MCF 10A (cell line): ENCODE data around the gene SLC5A6. TPM values are rescaled to one million over a fixed set of nuclear protein-coding genes. Genes with fewer than 3 reads are reported as not detected.

Experiments used
- BruUV-seq: library from RNA; stranded (reverse); fragments of 400-500 nt; replicated peaks from 2 replicates; lab custom pipeline; 2021; lab: Mats Ljungman, UMichigan
- CTCF ChIA-PET: fragments of 300-600 bp; sonication (Branson Sonifier 250); formaldehyde crosslinking; extraction: SDS; loops from one replicate; lab custom pipeline; 2021; ENCODE audit warnings: antibody characterized with exemption, inconsistent platforms; lab: Yijun Ruan, JAX
- POLR2A ChIA-PET: fragments of 300-600, 350-650 bp; sonication (Branson Sonifier 250); formaldehyde crosslinking; extraction: SDS; loops from one replicate; lab custom pipeline; 2020; ENCODE audit warnings: antibody characterized with exemption, inconsistent platforms; lab: Yijun Ruan, JAX
- DNase-seq: peaks from one replicate; pipeline ENCODE4 v3.0.0-alpha.2; 2018; ENCODE audit not compliant: unreplicated experiment
- H3K27ac Mint-ChIP-seq: one replicate; pipeline ENCODE4 v1.8.0; 2022; ENCODE audit warnings: mild to moderate bottlenecking, low read depth, mixed read lengths; ENCODE audit not compliant: unreplicated experiment
- H3K27me3 Mint-ChIP-seq: one replicate; pipeline ENCODE4 v1.8.0; 2022; ENCODE audit warnings: mixed read lengths; ENCODE audit not compliant: insufficient read depth, unreplicated experiment
- H3K36me3 Mint-ChIP-seq: one replicate; pipeline ENCODE4 v1.8.0; 2022; ENCODE audit warnings: mild to moderate bottlenecking, moderate library complexity, mixed read lengths; ENCODE audit not compliant: insufficient read depth, unreplicated experiment
- H3K4me1 Mint-ChIP-seq: one replicate; pipeline ENCODE4 v1.8.0; 2022; ENCODE audit warnings: mixed read lengths; ENCODE audit not compliant: insufficient read depth, unreplicated experiment
- H3K4me3 Mint-ChIP-seq: one replicate; pipeline ENCODE4 v1.8.0; 2022; ENCODE audit warnings: mild to moderate bottlenecking, moderate library complexity, mixed read lengths; ENCODE audit not compliant: unreplicated experiment
- H3K9me3 Mint-ChIP-seq: one replicate; pipeline ENCODE4 v1.8.0; 2022; ENCODE audit warnings: mixed read lengths; ENCODE audit not compliant: unreplicated experiment
- intact Hi-C: fragments of 100-400 bp; cut with micrococcal nuclease; formaldehyde crosslinking; loops from 2 replicates; pipeline ENCODE4 v1.14.1; 2022
- total RNA-seq: library from RNA; stranded (reverse); gene quantifications from 2 replicates; pipeline ENCODE4 v1.2.3, GENCODE V29; 2022
- TF ChIP-seq, protein P1 (sequence below): fragments of 200-600 bp; IDR thresholded peaks from one replicate; pipeline ENCODE4 v1.8.0; 2022; ENCODE audit warnings: antibody characterized with exemption, mild to moderate bottlenecking; ENCODE audit not compliant: unreplicated experiment

The SLC5A6 gene
- total RNA-seq, 1 experiment from 2014 or later: 25.9 TPM

DNA sequence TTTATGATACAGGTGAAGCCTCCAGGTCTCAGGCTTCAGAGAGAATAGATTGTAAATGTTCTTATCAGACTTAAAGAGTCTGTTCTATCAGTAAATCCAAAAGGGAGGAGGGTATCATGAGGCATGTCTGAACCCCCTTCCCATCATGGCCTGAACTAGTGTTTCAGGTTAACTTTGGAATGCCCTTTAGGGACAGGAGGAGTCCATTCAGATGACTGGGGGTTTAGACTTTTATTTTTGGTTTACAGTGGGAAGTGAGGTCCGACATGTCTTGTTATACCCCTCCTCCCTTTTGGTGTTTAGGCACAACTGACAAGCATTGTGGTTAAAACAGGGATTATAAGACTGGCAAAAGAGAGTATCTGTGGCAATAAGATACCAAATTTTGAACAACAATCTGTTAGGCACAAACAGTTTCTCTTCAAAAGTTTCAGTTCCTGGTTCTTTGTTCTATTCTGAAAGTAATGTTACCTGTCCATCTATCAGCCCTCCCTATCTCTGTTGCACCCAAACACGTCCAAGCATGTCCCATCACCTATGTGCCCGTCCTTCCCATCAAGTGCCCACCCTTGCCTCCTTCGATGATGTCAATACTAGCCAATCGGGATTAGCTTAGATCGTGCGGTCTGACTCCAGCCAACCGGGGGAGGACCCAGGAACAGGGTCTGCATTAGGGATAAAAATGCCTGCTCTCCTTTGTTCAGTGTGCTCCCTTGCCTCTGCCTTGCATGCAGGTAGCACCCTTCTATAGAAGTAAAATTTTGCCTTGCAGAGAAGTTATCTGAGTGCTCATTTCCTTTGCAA, 46.9 kb downstream of the SLC5A6 start:
- H3K27ac Mint-ChIP-seq: no peak overlapping the region
- POLR2A ChIA-PET: no interaction called here
- H3K4me3 Mint-ChIP-seq: no peak overlapping the region
- no peaks in the 10 kb centered on the region for H3K9me3 Mint-ChIP-seq
- CTCF ChIA-PET: interaction anchor here (1.1 kb wide), 1 partner anchor 129 kb away, joined by 3 read pairs; no protein-coding TSS in a partner anchor
- peaks cover 3% of the 10 kb centered on the region for H3K4me1 Mint-ChIP-seq
- TF ChIP-seq, protein P1, sequence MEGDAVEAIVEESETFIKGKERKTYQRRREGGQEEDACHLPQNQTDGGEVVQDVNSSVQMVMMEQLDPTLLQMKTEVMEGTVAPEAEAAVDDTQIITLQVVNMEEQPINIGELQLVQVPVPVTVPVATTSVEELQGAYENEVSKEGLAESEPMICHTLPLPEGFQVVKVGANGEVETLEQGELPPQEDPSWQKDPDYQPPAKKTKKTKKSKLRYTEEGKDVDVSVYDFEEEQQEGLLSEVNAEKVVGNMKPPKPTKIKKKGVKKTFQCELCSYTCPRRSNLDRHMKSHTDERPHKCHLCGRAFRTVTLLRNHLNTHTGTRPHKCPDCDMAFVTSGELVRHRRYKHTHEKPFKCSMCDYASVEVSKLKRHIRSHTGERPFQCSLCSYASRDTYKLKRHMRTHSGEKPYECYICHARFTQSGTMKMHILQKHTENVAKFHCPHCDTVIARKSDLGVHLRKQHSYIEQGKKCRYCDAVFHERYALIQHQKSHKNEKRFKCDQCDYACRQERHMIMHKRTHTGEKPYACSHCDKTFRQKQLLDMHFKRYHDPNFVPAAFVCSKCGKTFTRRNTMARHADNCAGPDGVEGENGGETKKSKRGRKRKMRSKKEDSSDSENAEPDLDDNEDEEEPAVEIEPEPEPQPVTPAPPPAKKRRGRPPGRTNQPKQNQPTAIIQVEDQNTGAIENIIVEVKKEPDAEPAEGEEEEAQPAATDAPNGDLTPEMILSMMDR: no peak
- no TSS peak for BruUV-seq
- no peaks in the 10 kb centered on the region for H3K36me3 Mint-ChIP-seq
- intact Hi-C loops: no loop called here
- DNase-seq: no peak
- no peaks in the 10 kb centered on the region for H3K27me3 Mint-ChIP-seq

DNA sequence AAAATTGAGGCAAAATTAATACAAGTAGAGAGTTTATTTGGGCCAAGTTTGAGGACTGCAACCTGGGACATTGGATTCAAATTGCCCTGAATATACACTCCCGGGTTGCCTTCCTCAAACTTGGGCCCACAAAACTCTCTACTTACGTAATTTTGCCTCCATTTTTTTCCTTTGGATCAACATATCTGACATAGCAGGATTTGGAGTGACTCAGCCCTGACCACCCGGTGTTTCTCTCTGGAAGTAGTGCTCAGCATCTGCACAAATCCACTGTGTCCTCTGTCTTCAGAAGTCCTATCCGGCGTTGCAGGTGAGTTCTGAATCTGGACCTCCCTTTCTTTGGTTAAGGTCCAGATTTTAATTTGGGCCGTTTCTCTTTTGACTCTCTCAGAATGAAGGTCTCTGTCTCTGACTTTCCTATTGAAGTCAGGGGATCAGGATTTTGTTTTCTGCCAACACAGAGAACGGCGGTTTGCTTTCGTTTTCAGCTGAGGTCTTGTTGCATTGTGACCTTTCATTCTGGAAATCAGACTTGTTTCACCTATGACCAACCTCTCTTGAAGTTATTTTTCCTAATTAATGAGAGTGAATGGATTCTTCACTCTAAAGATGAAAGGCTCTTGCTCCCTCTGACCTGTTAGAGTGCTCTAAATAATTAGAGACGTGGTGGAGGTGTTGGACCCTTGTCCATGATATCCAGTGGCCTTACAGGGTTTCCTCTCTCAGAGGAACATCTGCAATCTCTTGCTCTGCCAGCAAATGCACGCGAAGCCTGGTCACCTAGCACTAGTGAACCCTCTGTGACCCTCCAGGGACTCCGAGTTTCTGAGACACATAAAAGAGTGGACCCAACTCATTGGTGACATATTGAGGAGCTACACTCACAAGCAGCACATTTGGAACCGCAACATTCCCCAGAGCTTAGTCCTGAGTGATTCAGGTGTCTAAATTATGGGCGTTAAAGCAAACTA, 49.6 kb downstream of the SLC5A6 start:
- no TSS peak for BruUV-seq
- no peak for DNase-seq
- Mint-ChIP-seq H3K4me3 (no peak overlapping the region), H3K27ac (no peak overlapping the region), H3K27me3 (no peaks in the 10 kb centered on the region), H3K36me3 (no peaks in the 10 kb centered on the region), H3K9me3 (no peaks in the 10 kb centered on the region), H3K4me1 (peaks cover 3% of the 10 kb centered on the region)
- ChIA-PET POLR2A (no interaction called here), CTCF (interaction anchor here (0.6 to 0.7 kb wide), 3 partner anchors 23 to 418 kb away, joined by 3 to 4 read pairs (median 4); no protein-coding TSS in a partner anchor)
- TF ChIP-seq, protein P1: no peak
- intact Hi-C loops: no loop called here

GRCh38 chr2:27160191-27160590, 51.9 kb downstream of the SLC5A6 start:
- no peaks in the 10 kb centered on the region for H3K36me3 Mint-ChIP-seq
- no peaks in the 10 kb centered on the region for H3K9me3 Mint-ChIP-seq
- no peaks in the 10 kb centered on the region for H3K27me3 Mint-ChIP-seq
- DNase-seq: no peak
- no TSS peak for BruUV-seq
- intact Hi-C loops: no loop called here
- peaks cover 2% of the 10 kb centered on the region for H3K4me1 Mint-ChIP-seq
- TF ChIP-seq, protein P1: no peak
- H3K4me3 Mint-ChIP-seq: no peak overlapping the region
- ChIA-PET POLR2A (no interaction called here), CTCF (interaction anchor here (3.2 kb wide), 1 partner anchor 10 kb away, joined by 14 read pairs; no protein-coding TSS in a partner anchor)
- no peak overlapping the region for H3K27ac Mint-ChIP-seq

DNA sequence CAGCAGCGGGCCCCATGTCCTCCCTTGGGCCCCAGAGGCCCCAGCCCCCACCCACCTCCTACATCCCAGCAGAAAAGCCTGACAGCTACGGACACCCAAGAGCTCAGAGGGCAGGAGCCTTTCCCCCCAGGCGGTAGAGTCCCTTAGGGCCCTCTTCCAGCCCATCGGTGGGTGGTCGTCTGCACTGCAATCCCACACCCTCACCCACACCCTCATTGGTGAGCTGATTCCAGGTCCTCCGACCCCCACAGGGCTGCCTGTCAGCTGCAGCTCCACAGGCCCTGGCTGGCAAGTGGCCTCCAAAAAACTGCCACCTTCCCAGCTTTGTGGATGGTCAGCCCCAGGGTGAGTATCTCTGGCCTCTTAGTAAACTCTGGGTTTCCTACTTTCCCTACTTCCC, 52.8 kb downstream of the SLC5A6 start:
- H3K27me3 Mint-ChIP-seq: no peaks in the 10 kb centered on the region
- no peaks in the 10 kb centered on the region for H3K36me3 Mint-ChIP-seq
- no peak for DNase-seq
- ChIA-PET CTCF (interaction anchor here (3.2 kb wide), 1 partner anchor 11 kb away, joined by 14 read pairs; no protein-coding TSS in a partner anchor), POLR2A (no interaction called here)
- H3K4me1 Mint-ChIP-seq: no peaks in the 10 kb centered on the region
- intact Hi-C loops: no loop called here
- H3K27ac Mint-ChIP-seq: no peak overlapping the region
- BruUV-seq: no TSS peak
- no peaks in the 10 kb centered on the region for H3K9me3 Mint-ChIP-seq
- H3K4me3 Mint-ChIP-seq: no peak overlapping the region
- TF ChIP-seq, protein P1: no peak
